NCI-H345 (cell line): Measurements from ENCODE around the gene NRIP1.

ENCODE experiments used
- DNase-seq: peaks from one replicate; lab custom pipeline; 2025; lab: John Stamatoyannopoulos, UW

Gene NRIP1

DNA sequence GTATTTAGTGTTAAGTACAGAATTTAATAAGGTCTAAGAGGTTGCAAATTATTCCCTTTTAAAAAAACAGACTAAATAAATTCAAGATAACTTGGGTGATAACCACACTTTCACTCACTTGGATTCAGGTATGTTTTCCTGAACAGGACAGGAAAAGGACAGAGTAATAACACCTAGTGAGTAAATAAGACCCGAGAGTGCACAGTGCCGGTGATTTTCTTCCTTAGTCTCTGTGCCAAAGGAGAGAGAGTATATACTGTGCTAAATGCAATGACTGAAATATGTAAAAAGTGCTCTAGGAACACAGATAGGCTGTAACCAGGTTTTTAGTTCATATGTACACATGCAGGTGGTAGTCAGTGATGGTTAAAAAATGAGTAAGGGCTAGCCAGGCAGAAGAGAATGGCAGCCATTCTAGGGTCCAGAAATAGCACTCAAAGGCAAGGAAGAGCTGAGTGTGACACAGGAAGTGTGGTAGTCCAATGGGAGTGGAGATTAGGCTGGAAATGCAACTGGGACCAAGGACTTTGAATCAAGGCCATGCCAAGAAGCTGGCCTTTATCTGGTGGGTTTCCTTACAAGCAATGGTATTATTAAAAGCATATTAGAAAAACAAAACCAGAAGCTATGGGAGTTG, 58.1 kb downstream of the NRIP1 start:
- no peak for DNase-seq

DNA sequence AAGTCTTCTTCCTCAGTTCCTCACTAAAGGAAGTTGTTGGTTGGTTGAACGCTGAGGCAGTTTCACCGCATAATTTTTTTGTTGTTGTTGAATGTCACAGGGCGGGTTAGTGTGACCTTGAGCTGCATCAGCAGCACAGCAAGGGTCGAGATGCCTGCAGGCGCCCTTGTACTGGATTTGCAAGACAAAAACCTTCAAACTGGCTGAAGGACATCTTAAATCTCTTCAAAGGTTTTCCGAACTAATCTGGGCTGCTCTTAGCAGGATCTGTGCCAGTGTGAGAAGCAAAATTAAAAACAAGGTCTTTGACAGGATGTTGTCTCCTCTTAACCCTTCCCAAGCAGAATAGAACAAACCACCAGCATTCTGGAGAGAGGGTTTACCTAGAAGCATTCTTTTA, 59.4 kb downstream of the NRIP1 start:
- DNase-seq = no peak

DNA sequence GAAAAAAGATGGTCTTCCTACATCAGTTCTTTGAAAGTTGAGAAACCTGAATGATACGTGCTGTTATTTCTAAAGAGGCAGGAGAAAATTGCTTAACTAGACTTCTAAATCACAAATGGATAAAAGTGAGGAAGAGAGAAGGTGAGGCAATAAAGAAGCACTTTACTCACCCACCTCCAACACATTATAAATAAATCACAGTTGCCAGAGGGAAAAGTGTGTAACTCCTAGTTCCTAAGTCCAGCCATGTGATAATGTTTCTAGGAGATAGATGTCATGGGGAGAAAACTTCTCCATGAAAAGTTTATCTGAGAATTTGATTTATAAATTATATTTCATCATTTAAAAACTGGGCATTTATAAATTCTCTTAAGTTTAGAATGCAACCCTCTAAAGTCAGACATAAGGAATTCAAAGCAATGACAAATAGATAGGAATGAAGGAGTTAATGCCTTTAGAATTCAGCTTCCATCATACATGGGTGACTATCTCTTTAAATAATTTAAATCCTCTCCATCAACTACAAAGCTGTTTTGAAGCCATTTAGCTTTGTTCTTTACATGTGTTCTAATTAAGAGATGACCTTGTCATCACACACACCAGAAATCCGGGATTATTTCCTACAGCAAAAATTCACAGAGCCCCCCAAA, 60.0 kb downstream of the NRIP1 start:
- DNase-seq = no peak

DNA sequence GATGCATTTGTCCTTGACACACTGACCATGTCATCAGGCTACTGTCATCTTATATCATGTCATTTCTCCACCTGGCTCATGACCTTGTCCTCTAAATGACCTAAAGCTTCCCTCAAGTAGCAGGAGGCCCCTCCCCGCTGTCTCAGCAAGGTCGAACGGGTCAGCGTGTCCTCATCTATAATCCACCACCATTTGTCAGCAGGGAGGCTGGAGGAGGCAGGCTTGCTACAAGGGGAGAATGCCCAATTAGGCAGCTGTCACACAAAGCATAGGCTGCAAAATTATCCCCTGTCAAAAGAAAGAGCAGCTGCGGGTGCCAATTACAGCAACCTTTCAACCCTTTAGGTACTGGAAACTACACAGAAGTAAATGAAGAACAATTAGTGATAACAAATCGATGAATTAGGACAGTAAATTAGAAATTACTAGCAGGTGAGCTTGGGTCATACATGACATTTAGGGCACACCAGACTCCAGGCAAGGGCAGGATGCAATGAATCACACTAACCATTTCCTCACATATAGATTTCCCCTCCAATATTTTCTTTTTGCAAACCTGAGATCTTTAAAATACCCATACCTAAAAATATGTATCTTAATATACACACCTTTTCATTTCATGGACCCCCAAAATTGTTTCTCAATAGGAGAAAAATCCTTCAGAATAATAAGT, 61.2 kb downstream of the NRIP1 start:
- DNase-seq = no peak

DNA sequence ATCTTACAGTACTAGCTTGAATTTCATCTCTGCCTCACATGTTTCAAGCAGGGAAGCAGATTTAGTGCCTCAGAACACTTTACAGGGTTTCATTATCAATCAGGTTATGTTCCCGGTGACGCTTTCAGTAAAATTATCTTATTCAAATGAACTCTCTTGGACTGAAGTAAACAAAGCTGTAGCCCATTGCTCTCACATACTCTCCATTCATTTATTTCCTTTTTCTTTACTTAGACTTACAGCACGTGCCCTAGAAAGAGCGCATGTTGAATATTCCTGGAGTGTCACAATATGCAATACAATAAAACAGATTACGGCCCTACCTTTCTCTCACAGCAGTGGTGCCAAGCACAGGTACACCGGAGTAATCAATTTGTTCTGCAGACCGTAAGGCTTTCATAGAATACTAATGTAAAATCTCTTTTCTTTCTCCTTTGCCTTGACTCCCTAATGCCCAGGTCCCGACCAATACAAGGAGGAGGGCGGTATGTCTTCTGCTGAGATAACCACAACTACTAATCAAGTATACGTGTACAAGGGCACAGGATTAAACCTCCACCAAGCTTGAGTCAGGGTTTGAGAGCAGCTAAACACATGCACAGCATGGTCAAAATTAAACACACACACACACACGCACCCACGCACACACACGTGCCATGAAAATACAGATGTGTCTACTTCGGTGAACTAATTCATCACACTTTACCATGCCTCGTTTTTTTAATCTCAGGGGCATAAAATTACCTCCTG, 62.8 kb downstream of the NRIP1 start:
- no peak for DNase-seq

DNA sequence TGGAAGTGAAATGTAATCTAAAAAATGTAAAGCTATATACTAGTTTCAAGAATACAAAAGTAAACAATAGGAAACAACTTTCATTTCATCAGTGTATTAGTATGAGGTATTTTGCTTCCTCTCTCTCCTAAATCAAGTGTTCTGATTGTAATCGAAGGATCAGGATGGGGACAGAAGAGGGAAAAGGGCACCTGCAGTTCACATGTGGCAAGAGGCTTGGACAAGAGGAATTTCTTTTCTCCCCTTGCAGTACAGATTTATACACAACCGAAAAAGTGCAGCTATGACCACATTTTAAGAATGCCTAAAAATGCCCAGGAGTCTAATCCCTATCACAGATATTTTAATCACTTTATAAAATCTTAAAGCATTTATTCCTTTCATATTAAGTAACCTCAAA, 63.7 kb downstream of the NRIP1 start:
- no peak for DNase-seq

DNA sequence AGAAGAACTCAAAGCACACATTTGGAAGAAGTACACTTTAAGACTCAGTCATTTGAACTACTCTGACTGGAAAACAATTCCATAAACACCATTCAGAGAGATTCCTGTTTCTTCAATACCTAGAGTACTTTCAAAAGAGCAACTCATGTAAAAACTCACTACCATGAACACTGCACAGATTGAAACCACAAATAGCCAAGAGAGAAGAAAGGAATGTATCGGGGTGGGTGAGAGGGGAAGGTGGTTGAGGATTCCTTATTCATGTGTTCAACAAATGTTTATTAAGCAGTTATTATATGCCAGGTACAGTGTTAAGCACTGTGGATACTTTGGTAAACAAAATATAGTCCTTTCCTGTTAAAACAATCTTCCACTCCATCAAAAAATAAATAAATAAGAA, 64.7 kb downstream of the NRIP1 start:
- DNase-seq = no peak

DNA sequence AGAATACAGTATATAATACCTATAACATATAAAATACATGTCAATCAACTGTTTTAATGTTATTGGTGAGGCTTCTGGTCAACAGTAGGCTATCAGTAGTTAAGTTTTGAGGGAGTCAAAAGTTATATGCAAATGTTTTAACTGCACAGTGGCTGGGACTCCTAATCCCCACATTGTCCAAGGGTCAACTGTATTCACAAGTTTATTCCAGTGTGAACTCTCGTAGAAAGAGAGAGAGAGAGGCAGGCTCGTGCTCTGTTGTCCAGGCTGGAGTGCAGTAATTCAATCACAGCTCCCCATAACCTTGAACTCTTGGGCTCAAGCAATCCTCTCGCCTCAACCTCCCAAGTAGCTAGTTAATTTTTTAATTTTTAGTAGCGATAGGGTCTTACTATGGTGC, 66.0 kb downstream of the NRIP1 start:
- no peak for DNase-seq

DNA sequence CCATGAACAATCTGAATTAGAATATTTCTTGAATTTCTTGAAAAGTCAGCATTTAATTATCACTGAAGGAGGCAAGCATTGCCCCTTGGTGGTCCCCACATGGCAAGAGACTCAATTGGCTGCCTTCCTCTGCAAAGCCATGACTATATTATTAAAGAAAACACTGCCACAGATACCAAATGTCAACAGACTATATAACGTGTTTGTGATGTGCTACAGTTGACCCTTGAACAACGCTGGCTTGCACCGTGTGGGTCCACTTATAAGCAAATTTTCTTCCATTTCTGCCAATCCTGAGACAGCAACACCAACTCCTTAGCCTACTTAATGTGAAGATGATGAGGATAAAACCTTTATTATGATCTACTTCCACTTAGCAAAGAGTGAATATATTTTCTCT, 66.5 kb downstream of the NRIP1 start:
- DNase-seq = no peak

DNA sequence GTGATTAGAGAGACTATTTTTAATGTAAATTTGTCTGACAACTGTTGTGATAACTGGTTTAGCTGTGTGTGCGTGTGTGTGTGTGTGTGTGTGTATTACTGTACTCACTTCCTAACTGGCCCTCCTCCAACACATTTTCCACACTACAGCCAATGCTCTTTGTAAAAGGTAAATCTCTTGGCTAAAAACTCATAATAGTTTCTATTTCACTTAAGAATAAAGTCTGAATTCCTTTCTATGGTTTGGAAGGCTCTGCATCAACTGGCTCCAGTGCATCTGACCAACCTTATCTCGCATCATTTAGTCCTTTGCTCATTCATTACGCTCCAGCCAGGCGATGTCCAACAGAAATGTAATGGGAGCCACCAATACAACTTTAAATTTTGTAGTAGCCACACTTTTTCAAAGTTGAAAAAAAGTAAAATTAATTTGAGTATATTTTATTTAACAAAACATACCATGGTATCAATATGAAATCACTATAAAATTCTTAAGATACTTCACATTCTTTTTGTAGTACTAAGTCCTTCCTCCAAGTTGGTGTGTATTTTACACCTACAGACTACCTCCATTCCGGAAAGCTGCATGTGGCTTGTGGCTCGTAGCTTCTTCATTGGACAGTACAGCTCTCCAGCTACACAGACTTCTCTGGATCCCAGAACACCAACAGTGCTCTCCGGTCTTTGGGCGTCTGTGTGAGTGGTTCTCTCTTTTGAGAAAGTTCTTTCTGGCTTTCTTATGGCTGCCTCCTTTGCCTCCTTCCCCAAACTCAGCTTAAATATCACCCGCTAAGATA, 68.9 kb downstream of the NRIP1 start:
- DNase-seq = no peak

DNA sequence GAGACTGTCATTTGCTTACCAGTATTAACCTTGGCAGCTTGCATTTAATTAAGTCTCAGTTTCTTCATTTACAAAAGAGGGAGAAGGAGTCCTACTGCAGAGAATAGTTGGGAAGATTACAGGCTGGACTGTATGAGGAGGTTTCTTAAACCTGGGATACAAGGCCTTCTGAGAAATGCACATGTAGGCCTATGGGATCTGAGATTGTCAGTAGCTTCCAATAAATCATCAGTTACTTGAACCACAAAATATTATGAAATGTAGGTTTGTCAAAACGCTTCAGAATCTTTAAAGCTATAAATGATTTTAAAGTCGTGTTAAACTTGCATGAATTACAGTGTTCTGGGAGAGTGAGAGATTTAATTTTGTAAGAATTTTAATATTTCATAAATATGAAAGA, 69.6 kb downstream of the NRIP1 start:
- DNase-seq = no peak

DNA sequence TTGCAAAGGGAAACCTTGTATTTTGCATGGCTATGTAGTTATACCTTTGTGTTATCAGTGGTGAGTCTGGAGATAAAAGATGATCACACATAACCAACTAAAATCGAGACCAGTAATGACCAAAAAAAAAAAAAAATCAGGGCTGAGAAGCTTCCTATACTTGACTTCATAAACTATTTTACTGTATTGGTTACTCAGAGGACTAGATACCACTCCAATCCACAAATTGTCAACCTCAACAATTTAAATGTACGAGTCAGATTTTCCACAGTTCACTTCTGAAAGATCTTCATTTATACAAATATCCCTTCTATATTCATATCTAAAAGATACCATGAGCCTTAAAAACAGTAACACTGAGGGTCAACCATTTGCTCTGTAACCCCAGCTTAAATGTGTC, 71.7 kb downstream of the NRIP1 start:
- DNase-seq = no peak

DNA sequence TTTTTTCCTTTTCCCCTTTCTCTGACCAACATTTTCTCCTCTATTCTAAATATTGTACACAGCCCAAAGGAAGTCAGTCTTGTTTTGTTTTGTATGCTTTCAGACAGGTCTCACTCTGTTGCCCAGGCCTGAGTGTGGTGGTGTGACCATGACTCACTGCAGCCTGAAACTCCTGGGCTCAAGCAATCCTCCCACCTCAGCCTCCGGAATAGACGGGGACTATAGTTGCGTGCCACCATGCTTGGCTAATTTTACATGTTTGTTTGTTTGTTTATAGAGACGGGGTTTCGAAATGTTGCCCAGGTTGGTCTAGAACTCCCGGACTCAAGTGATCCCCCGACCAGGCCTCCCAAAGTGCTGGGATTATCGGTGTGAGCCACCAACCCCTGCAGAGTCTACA, 72.8 kb downstream of the NRIP1 start:
- DNase-seq = no peak

DNA sequence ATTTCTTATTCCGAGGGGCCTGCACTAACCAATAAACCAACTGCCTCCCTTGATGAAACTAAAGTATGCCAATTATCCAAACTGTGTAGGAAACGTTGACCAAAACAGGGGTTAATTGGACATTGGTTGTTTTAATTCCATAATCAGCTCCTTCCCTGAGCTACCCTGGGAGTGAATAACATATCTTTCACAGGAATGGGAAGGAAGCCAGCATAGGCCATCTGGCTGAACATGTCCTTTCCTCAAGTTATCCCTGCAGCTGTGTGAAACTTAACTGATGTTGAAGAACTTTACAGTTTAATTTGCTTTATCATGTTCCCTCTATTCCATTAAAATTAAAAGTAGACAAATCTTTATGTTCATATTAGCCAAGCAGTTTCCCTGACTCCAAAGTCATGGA, 75.4 kb downstream of the NRIP1 start:
- DNase-seq = no peak

DNA sequence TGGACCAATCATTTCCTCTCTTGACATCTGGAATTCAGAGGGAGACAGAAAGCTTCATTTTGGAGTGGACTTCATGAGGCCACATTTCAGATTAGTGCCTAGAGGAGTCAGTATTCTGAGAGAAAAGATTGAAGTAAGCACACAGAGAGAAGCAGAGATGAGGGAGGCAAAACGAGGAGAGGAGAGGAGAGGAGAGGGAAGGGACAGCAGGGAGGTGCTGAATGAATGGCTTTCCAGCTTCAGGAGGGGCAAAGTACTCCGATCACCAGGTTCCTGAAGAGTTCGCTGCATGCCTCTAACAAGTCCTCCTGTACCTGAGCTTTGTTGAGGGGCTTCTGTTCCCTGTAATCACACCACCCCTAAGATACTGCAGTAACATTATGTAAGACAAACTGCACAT, 76.0 kb downstream of the NRIP1 start:
- no peak for DNase-seq

DNA sequence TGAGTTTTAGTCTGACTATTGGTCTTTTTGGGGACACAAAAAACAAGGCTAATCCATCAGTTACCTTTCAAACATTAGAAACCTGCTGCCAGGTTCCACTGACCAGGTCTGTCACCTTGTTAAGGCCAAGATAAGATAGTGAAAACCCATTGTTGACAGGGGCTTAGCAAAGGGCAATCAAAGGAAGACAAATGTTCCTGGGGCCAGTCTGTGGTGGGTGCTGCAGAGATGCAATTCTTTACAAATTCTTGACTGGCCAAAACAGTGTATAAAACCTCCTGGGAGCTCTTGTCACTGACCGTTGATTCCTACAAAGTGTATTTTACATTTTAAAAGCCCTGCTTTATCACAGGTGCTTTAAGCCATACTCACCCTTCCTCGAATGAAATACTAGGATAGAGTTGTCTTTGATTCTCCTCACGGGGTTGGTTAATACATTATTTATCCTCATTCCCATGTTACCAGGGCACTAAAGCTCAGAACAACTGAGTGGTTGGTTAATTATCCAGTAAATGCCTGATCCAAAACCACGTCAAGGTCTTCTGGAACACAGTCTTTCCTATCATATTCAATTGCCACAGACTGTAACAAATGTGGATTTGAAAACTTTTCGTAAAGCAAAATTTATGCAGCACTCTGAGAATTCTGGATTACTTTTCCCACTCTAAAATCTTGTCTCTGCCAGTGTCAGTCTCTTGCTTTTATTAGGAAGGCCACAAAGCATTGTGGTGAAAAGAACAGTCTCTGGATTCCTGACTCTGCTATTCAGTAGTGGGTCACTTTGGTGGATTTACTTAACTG, 77.2 kb downstream of the NRIP1 start:
- DNase-seq = no peak

DNA sequence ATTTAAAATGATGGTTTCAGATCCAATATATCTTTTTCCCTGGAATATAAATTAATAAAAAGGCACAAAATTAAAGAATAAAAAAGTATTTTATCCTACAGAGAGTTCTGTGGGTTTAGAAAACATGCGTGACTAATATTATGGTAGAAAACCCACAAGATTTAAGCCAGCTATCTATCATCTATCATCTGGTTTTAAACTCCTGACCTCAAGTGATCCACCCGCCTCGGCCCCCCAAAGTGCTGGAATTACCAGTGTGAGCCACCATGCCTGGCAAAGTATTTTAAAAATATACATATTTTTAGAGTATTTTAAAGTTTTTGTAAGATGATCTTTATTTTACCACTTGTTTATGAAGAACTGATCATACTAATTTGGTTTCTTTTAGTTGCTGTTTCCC, 79.5 kb downstream of the NRIP1 start:
- DNase-seq = no peak

DNA sequence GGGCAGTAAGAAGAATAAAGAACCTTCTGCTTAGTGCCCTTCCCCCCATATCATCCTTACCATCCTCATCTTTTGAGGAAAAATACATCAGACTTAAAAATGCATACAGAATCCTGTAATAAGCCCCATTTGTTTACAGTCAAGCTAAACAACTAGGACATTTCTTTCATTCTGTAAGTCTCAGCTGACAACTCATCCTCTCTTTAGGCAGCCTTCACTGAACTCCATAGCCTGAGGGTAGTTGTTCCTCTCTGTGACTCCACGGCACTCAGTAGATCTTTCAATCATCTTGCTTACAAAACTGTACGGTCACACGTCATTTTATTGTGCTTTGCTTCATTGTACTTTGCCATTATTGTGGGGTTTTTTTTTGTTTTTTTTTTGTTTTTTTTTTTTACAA, 82.5 kb downstream of the NRIP1 start:
- no peak for DNase-seq

DNA sequence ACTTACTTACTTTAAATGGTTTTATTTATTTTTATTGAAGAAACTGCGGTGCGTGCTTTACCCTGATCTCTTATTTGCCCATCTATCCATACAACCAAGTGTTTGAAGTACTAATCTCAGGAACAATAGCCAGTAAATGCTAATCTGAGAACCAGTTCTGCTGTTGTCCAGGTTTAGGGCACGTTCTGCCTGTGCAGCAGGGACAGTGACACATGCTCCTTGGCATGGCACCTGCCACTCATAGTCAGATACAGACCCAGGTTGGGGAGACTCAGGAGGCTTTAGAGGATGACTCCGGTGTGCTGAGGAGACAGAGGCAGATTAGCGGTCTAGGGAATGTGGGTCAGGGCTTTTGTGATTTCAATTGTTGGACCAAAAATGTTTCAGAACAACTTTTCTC, 83.6 kb downstream of the NRIP1 start:
- no peak for DNase-seq

DNA sequence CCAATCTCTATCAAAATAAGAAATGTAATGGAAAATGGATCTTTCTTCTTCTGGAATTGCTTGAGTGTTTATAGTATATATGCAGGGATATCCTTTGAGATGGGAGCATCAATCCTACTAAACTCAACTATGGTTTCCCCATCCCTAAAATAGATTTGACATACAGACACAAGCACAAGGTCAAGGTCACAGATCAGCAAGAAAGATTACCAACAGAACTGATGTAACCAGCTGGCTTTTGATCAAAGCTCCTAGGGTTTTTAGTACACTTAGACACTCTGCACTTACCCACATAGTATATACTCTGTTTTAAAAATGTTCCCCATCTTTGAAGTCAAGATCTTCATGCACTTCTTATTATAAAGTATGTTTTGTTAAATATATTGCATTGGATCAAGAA, 85.5 kb downstream of the NRIP1 start:
- no peak for DNase-seq

DNA sequence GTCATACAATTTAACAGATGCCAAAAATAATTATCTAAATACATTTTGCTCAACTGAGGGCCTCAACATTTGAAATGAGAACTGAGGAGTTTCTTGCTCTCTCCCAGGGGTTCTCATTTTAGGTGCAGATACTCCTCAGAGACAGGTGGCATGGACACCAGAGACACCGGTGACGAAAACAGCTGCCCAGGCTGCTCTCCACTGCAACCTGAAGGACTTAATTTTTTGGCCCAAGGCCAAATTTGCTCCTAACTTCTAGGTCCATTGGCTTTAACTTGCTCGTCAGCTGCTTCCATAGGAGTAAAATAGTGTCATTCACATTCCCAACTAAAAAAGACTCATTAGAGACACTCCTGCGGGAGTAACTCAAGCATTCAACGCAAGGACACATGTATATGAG, 87.0 kb downstream of the NRIP1 start:
- DNase-seq = no peak
